Activated T-helper 1 cell treated with anti-CD3 and anti-CD28 coated beads, Interleukin-2, amount 50 U/mL, for 16 hours (primary cell): ENCODE measurements around the gene DNAJC3.
"Not testable (repeated sequence)": the region's sequence is repeated elsewhere in the genome, so short reads cannot be mapped to it uniquely, and the experiment has no call there.

Source experiments
- DNase-seq, 2 donors: peaks; one replicate each; pipeline ENCODE4 v3.0.0-alpha.2; 2020; ENCODE audit warnings: low read depth in 1 of 2, low spot score in 1 of 2

The DNAJC3 gene

GRCh38 chr13:95779522-95779921 is 102.6 kb downstream of the DNAJC3 start:
- DNase-seq: no peak

GRCh38 chr13:95781016-95781415 is 104.1 kb downstream of the DNAJC3 start:
- DNase-seq: no peak

DNA sequence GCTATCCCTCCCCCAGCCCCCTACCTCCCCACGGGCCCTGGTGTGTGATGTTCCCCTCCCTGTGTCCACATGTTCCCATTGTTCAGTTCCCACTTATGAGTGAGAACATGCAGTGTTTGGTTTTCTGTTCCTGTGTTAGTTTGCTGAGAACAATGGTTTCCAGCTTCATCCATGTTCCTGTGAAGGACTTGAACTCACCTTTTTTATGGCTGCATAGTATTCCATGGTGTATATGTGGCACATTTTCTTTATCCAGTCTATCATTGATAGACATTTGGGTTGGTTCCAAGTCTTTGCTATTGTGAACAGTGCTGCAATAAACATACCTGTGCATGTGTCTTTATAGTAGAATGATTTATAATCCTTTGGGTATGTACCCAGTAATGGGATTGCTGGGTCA is 105.0 kb downstream of the DNAJC3 start:
- DNase-seq: not testable (repeated sequence)

DNA sequence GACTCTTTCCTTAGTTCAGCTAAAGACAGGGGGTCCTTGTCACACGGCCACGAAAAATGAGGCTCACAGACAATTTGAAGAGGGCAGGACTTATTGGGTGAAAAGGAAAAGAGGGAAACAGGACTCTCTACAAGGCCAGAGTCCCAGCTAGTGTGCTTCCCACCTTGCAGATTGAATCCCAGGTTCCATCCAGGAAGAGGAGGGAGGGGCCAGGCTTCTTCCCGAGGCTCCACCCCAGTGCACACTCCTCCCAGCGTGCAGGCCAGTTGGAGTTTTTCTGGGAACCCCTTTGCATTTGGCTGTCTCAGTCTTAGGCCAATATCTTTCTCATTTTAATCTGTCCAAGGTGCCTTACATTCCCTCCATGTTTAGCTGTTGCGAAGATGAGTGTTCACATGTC is 106.8 kb downstream of the DNAJC3 start:
- DNase-seq: no peak

DNA sequence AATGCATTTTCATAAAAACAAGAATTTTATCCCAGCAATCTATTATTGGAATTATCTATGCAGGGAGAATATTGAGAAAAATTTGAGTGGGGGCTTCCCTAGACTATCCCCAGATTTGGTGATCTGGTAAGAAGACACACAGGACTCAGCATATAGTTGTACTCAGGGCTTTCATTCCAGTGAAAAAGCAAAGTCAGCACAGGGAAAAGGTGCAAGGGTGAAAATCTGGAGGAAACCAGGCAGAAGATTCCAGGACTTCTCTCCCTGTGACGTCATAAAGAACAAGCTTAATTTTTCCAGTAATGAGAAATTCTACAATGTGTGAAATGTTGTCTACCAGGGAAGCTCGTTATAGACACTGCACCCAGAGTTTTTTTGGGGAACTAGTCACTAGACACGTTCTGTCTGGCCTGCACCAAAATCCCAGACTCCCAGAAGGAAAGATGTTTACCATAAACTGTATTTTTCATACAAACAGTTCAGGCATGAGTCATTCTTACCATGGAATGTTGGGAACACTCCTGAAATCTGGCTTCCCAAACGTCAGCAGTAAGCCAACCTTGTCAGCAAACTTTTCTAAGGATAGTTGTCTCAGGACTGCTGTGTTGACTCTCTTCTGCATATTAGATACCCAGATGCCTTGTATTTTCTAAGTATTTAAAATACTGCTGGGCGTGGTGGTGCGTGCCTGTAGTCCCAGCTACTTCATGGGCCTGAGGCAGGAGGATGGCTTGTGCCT is 107.4 kb downstream of the DNAJC3 start:
- no peak for DNase-seq

- no peak for DNase-seq
Observed at GRCh38 chr13:95784900-95785290, 108.0 kb downstream of the DNAJC3 start.

GRCh38 chr13:95787356-95788099 is 110.6 kb downstream of the DNAJC3 start:
- DNase-seq: no peak

DNA sequence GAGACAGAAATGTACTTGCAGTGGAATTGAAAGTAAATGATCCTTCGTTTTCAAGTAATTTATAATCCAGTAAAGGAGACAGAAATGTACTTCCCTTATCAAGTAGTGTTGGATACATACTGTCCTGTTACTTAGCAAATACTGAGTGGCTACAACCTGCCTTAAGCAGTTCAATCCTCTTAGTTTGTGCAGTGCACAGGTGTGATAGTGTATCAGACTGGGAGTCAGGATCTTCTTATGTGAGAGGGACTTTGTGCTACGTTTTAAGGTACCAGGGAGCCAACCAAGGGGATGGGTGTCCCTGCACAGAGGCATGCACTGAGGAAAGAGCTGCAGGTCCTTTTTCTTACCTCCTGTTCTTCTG is 111.1 kb downstream of the DNAJC3 start:
- DNase-seq: no peak

DNA sequence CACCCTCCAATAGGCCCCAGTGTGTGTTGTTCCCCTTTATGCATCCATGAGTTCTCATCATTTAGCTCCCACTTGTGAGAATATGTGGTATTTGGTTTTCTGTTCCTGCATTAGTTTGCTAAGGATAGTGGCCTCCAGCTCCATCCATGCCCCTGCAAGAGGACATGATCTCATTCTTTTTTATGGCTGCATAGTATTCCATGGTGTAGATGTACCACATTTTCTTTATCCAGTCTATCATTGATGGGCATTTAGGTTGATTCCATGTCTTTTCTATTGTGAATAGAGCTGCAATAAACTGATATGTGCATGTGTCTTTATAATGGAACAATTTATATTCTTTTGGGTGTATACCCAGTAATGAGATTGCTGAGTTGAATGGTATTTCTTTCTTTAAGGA is 112.4 kb downstream of the DNAJC3 start:
- not testable (repeated sequence) for DNase-seq

- DNase-seq: no peak
Observed at GRCh38 chr13:95791084-95791722, 114.3 kb downstream of the DNAJC3 start.

DNA sequence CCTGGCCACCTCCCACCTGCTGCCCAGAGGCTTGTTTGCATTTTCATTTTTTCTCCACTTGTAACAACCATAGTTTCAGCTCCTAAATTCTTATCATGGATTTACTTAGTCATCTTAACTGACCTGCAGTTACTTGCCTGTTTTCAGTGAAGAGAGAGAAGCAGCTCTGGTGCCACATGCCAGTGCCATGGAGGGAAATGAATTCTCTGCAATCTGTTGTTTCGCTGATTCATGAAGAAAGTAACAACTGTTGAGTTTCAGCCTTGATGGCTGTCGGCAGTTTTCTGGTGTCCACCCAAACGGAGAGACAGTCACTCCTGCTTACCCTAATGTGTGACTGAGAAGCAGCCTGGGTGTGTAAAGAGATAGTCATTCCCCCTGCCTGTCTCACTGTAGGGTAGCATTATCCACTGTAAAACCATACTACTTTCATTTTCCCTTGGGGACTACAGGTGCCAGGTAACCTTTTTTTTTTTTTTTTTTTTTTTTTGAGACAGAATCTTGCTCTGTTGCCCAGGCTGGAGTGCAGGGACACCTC is 116.1 kb downstream of the DNAJC3 start:
- no peak for DNase-seq

- no peak for DNase-seq
Observed at GRCh38 chr13:95793781-95794180, 116.8 kb downstream of the DNAJC3 start.

- no peak for DNase-seq
Observed at GRCh38 chr13:95797016-95797415, 120.1 kb downstream of the DNAJC3 start.

GRCh38 chr13:95800436-95800835 is 123.5 kb downstream of the DNAJC3 start:
- no peak for DNase-seq

- DNase-seq: no peak
Observed at GRCh38 chr13:95801825-95802224, 124.9 kb downstream of the DNAJC3 start.

GRCh38 chr13:95805921-95806320 is 129.0 kb downstream of the DNAJC3 start:
- no peak for DNase-seq

DNA sequence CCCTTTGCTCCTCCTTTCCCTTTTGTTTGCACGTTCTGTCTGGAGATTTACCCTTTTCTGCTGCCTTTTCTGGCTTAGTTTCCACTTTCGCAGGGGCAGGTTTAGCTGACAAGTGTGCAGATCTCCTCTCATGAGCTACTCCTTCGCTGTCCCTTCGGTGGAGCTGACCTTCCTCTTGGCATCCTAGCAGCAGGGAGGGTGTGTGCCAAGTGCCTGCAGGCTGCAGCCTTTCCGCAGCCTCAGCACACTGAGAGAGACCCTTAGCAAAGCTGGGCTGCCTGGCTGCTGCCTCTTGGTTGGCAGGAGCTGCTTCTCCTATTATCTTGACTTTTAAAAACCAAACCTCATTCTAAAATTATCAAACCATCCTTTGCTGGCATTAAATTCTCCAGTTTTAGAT is 132.5 kb downstream of the DNAJC3 start:
- no peak for DNase-seq

DNA sequence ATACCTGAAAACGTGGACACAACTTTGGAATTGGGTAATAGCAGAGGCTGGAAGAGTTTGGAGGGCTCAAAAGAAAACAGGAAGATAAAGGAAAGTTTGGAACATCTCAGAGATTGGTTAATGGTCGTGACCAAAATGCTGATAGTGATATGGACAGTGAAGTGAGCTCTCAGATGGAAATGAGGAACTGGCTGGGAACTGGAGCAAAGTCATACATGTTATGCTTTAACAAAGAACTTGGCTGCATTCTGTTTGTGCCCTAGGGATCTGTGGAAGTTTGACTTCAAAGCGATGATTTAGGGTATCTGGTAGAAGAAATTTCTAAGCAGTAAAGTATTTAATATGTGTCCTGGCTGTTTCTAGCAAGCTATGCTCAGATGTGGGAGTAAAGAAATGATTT is 136.2 kb downstream of the DNAJC3 start:
- no peak for DNase-seq

- DNase-seq: no peak
Observed at GRCh38 chr13:95814495-95814894, 137.6 kb downstream of the DNAJC3 start.

DNA sequence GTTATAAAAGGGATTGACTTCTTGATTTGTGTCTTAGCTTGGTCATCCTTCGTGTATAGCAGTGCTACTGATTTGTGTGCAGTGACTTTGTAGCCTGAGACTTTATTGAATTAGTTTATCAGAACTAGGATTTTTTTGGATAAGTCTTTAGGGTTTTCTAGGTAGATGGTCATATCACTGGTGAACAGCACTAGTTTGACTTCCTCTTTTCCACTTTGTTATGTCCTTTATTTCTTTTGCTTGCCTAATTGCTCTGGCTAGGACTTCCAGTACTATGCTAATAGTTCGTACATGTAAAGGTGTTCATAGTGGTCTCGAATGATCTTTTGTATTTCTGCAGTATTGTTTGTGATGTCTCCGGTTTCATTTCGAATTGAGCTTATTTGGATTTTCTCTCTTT is 145.4 kb downstream of the DNAJC3 start:
- no peak for DNase-seq

GRCh38 chr13:95833126-95833525 is 156.2 kb downstream of the DNAJC3 start:
- no peak for DNase-seq

DNA sequence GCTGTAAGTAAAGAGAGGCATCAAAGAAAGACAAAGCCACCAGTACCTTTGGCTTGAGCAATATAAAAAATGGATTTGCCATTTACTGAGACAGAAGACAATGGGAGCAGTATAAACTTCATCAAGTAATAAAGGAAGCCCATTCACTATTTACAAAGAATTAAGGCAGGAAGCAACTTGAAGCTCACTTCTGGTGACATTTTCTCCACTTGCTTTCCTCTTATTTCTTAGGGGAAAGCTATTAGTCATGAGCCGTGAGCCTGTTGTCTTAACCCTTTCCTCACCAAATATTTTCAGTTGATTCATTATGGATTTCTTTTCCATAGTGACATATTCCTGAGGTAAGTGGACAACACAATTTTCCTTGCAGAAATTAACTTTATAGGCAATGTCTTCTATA is 156.8 kb downstream of the DNAJC3 start:
- DNase-seq: no peak
